Common myeloid progenitor, CD34-positive (primary cell): ENCODE measurements around the gene ARMC2. TPM values are rescaled to one million over a fixed set of nuclear protein-coding genes. Genes with fewer than 3 reads are reported as not detected.
A peak's percentile ranks its signal among the peaks of the same experiment; 100 is the strongest.

Experiments used
- CTCF ChIA-PET: fragments of 350-600 bp; sonication (Branson Sonifier 250); formaldehyde crosslinking; loops from one replicate; lab custom pipeline; 2021; ENCODE audit warnings: antibody characterized with exemption; lab: Charles Lee
- POLR2A ChIA-PET: fragments of 350-600 bp; sonication (Branson Sonifier 250); formaldehyde crosslinking; loops from one replicate; lab custom pipeline; 2021; ENCODE audit warnings: antibody characterized with exemption; lab: Charles Lee
- DNase-seq, 3 donors: peaks; one replicate each; pipeline versions ENCODE4 v3.0.0 to v3.0.0-alpha.2; 2013
- H3K27ac ChIP-seq, 2 experiments: 1 replicate in 1 of 2; 2 replicates in 1 of 2; pipeline ENCODE4 v1.7.0; 2013; ENCODE audit warnings: inconsistent platforms in 2 of 2, low read length in 2 of 2, mild to moderate bottlenecking in 2 of 2, low read depth in 1 of 2, moderate library complexity in 1 of 2; ENCODE audit not compliant: severe bottlenecking in 2 of 2, insufficient read depth in 1 of 2, poor library complexity in 1 of 2
- H3K27me3 ChIP-seq, 5 experiments: replicated peaks in 2 of 5; 1 replicate in 3 of 5; 2 replicates in 2 of 5; pipeline versions ENCODE4 v1.6.1 to v1.7.0; 2013; ENCODE audit warnings: low read length in 4 of 5, mild to moderate bottlenecking in 2 of 5, moderate library complexity in 2 of 5, inconsistent platforms in 1 of 5; ENCODE audit not compliant: insufficient read depth in 5 of 5, control insufficient read depth in 4 of 5
- H3K36me3 ChIP-seq, 4 experiments: 1 replicate in 2 of 4; 2 replicates in 2 of 4; pipeline versions ENCODE4 v1.6.1 to v1.7.0; 2013; ENCODE audit warnings: low read length in 3 of 4, control low read depth in 1 of 4, mild to moderate bottlenecking in 1 of 4; ENCODE audit not compliant: control insufficient read depth in 4 of 4, insufficient read depth in 4 of 4
- H3K4me1 ChIP-seq, 4 experiments: 1 replicate in 3 of 4; 2 replicates in 1 of 4; pipeline versions ENCODE4 v1.6.1 to v1.7.1; 2013; ENCODE audit warnings: low read length in 3 of 4, mild to moderate bottlenecking in 3 of 4, control low read depth in 1 of 4, inconsistent platforms in 1 of 4, moderate library complexity in 1 of 4; ENCODE audit not compliant: control insufficient read depth in 4 of 4, insufficient read depth in 4 of 4; ENCODE audit errors: control extremely low read depth in 1 of 4
- H3K4me3 ChIP-seq, 7 experiments: 1 replicate in 4 of 7; 2 replicates in 3 of 7; pipeline versions ENCODE4 v1.5.1 to v1.7.0; 2013; ENCODE audit warnings: mild to moderate bottlenecking in 7 of 7, low read length in 6 of 7, moderate library complexity in 6 of 7, inconsistent platforms in 2 of 7, low read depth in 2 of 7, control low read depth in 1 of 7; ENCODE audit not compliant: insufficient read depth in 4 of 7, control insufficient read depth in 1 of 7; ENCODE audit errors: extremely low read depth in 1 of 7
- H3K9me3 ChIP-seq, 5 experiments: 1 replicate in 4 of 5; 2 replicates in 1 of 5; pipeline versions ENCODE4 v1.6.1 to v1.7.1; 2013; ENCODE audit warnings: low read length in 4 of 5, mild to moderate bottlenecking in 2 of 5, inconsistent platforms in 1 of 5, low read depth in 1 of 5, moderate library complexity in 1 of 5; ENCODE audit not compliant: control insufficient read depth in 4 of 5, insufficient read depth in 2 of 5; ENCODE audit errors: control extremely low read depth in 1 of 5
- WGBS: methylation state at CpG from one replicate; pipeline ENCODE4 v1.1.5; 2013; ENCODE audit not compliant: insufficient coverage; 5-methylcytosine and 5-hydroxymethylcytosine counted together
- polyA plus RNA-seq: library from polyadenylated mRNA; unstranded; fragments of 120-200 nt; gene quantifications from one replicate; pipeline ENCODE4 v1.2.1, GENCODE V29; 2013

Gene ARMC2
- 15.9 TPM for polyA plus RNA-seq

GRCh38 chr6:108848116-108848868 lies at the start of gene ARMC2:
ARMC2 (plus strand) TSS chr6:108848422; CDS start chr6:108854268, 5,846 bp downstream.
- Histone ChIP-seq H3K9me3 (no peaks in the 10 kb centered on the region), H3K4me1 (peaks cover 10 to 37% (median 18%) of the 10 kb centered on the region in 4 experiments), H3K27ac (peak within 1 kb of the TSS; percentile 69 to 84), H3K4me3 (peak within 1 kb of the TSS; percentile 78 to 92 (median 84)), H3K36me3 (no peaks in the 10 kb centered on the region), H3K27me3 (no peaks in the 10 kb centered on the region)
- DNase-seq = peak; percentile 84 to 93 (median 90)
- under 1% methylated on average over 41 of the region's 61 CpGs for WGBS
- ChIA-PET CTCF (interaction anchor here (0.6 to 2.6 kb wide), 6 partner anchors 9 to 393 kb away, joined by 3 to 9 read pairs (median 3); no protein-coding TSS in a partner anchor), POLR2A (no interaction called here)

GRCh38 chr6:108798670-108799353 lies 49.4 kb upstream of the ARMC2 start:
- Histone ChIP-seq H3K36me3 (no peaks in the 10 kb centered on the region), H3K27ac (peak overlapping the region; percentile 75 to 83), H3K9me3 (no peaks in the 10 kb centered on the region), H3K4me3 (peak overlapping the region in 5 of 7 experiments; percentile 15 to 57 (median 44)), H3K27me3 (no peaks in the 10 kb centered on the region), H3K4me1 (peaks cover 20 to 57% (median 55%) of the 10 kb centered on the region in 4 experiments)
- DNase-seq = peak; percentile 90 to 97 (median 93)
- ChIA-PET POLR2A (interaction anchor here (0.6 kb wide), 1 partner anchor 15 kb away, joined by 5 read pairs; no protein-coding TSS in a partner anchor), CTCF (interaction anchor here (0.6 to 5.1 kb wide), 9 partner anchors 15 to 257 kb away, joined by 3 to 38 read pairs (median 3); no protein-coding TSS in a partner anchor)
- 26% methylated on average over 18 of the region's 18 CpGs for WGBS

GRCh38 chr6:108799354-108799717 lies 48.9 kb upstream of the ARMC2 start:
- ChIA-PET CTCF (interaction anchor here (1.4 to 3.3 kb wide), 2 partner anchors 39 to 257 kb away, joined by 4 to 14 read pairs; no protein-coding TSS in a partner anchor), POLR2A (no interaction called here)
- DNase-seq = peak in 1 of 3 donors; percentile 15
- Histone ChIP-seq H3K4me1 (peaks cover 20 to 57% (median 55%) of the 10 kb centered on the region in 4 experiments), H3K36me3 (no peaks in the 10 kb centered on the region), H3K27me3 (no peaks in the 10 kb centered on the region), H3K4me3 (peak overlapping the region in 1 of 7 experiments; percentile 57), H3K9me3 (no peaks in the 10 kb centered on the region), H3K27ac (peak overlapping the region; percentile 46 to 83)
- WGBS = 97% methylated on average over 5 of the region's 9 CpGs

- peaks cover 20 to 57% (median 55%) of the 10 kb centered on the region in 4 experiments for H3K4me1 ChIP-seq
- no peak overlapping the region for H3K27ac ChIP-seq
- no peak for DNase-seq
- H3K36me3 ChIP-seq = no peaks in the 10 kb centered on the region
- no peaks in the 10 kb centered on the region for H3K9me3 ChIP-seq
- no peak overlapping the region for H3K4me3 ChIP-seq
- no peaks in the 10 kb centered on the region for H3K27me3 ChIP-seq
- POLR2A ChIA-PET = no interaction called here
- WGBS = 50% methylated on average over 1 of the region's 1 CpG
- CTCF ChIA-PET = interaction anchor here (0.8 to 3.3 kb wide), 3 partner anchors 10 to 259 kb away, joined by 3 to 14 read pairs (median 4); no protein-coding TSS in a partner anchor
These were observed 48.4 kb upstream of the ARMC2 start for GRCh38 chr6:108799791-108800190.

GRCh38 chr6:108800427-108800864 lies 47.8 kb upstream of the ARMC2 start:
- Histone ChIP-seq H3K9me3 (no peaks in the 10 kb centered on the region), H3K4me1 (peaks cover 20 to 57% (median 55%) of the 10 kb centered on the region in 4 experiments), H3K4me3 (no peak overlapping the region), H3K27ac (no peak overlapping the region), H3K36me3 (no peaks in the 10 kb centered on the region), H3K27me3 (no peaks in the 10 kb centered on the region)
- POLR2A ChIA-PET = no interaction called here
- DNase-seq = no peak
- 94% methylated on average over 3 of the region's 6 CpGs for WGBS
- CTCF ChIA-PET = interaction anchor here (0.8 to 3.3 kb wide), 4 partner anchors 10 to 259 kb away, joined by 3 to 14 read pairs (median 5); no protein-coding TSS in a partner anchor

- Histone ChIP-seq H3K4me3 (no peak overlapping the region), H3K36me3 (no peaks in the 10 kb centered on the region), H3K9me3 (no peaks in the 10 kb centered on the region), H3K4me1 (peaks cover 20 to 61% (median 55%) of the 10 kb centered on the region in 4 experiments), H3K27me3 (no peaks in the 10 kb centered on the region), H3K27ac (no peak overlapping the region)
- CTCF ChIA-PET = interaction anchor here (0.8 to 3.3 kb wide), 4 partner anchors 10 to 37 kb away, joined by 3 to 14 read pairs (median 5); no protein-coding TSS in a partner anchor
- WGBS = no CpG with 5 or more reads among the region's 2 CpGs
- POLR2A ChIA-PET = no interaction called here
- peak in 2 of 3 donors; percentile 45 to 65 for DNase-seq
These were observed 46.9 kb upstream of the ARMC2 start for GRCh38 chr6:108801366-108801765.
